Activated T-helper 17 cell treated with anti-CD3 and anti-CD28 coated beads, Interleukin-2, amount 50 U/mL, for 72 hours (primary cell): ENCODE measurements around the gene TFB2M. TPM values are rescaled to one million over a fixed set of nuclear protein-coding genes. Genes with fewer than 3 reads are reported as not detected.
A peak's percentile ranks its signal among the peaks of the same experiment; 100 is the strongest.

Experiments
- ATAC-seq: fragments of 150-1000 bp; cut with Tn5 transposase; replicated peaks from 2 replicates; pipeline ENCODE4 v1.10.0; 2021; ENCODE audit warnings: mild to moderate bottlenecking, moderate library complexity
- H3K27ac Mint-ChIP-seq: one replicate; pipeline ENCODE4 v1.8.0; 2022; ENCODE audit warnings: mixed read lengths
- H3K27me3 Mint-ChIP-seq: one replicate; pipeline ENCODE4 v1.8.0; 2022; ENCODE audit warnings: mixed read lengths
- H3K36me3 Mint-ChIP-seq: one replicate; pipeline ENCODE4 v1.8.0; 2022; ENCODE audit warnings: low read depth, mild to moderate bottlenecking, mixed read lengths
- H3K4me1 Mint-ChIP-seq: one replicate; pipeline ENCODE4 v1.8.0; 2022; ENCODE audit warnings: mixed read lengths
- H3K4me3 Mint-ChIP-seq: one replicate; pipeline ENCODE4 v1.8.0; 2022; ENCODE audit warnings: mild to moderate bottlenecking, mixed read lengths
- H3K9me3 Mint-ChIP-seq: one replicate; pipeline ENCODE4 v1.8.0; 2022; ENCODE audit warnings: mixed read lengths
- total RNA-seq, 2 donors: library from RNA; stranded (reverse); gene quantifications; one replicate each; pipeline ENCODE4 v1.2.3, GENCODE V29; 2022

The TFB2M gene
- total RNA-seq, 2 donors from 2014 or later = 10.5 to 23.4 TPM

GRCh38 chr1:246550402-246550801, 15.7 kb downstream of the TFB2M start:
- Mint-ChIP-seq H3K4me1 (no peaks in the 10 kb centered on the region), H3K9me3 (no peaks in the 10 kb centered on the region), H3K36me3 (peaks cover 87% of the 10 kb centered on the region), H3K27me3 (no peaks in the 10 kb centered on the region), H3K27ac (no peak overlapping the region), H3K4me3 (no peak overlapping the region)
- no peak for ATAC-seq

- Mint-ChIP-seq H3K9me3 (no peaks in the 10 kb centered on the region), H3K4me3 (no peak overlapping the region), H3K4me1 (no peaks in the 10 kb centered on the region), H3K27ac (no peak overlapping the region), H3K36me3 (peaks cover 86% of the 10 kb centered on the region), H3K27me3 (no peaks in the 10 kb centered on the region)
- no peak for ATAC-seq
These were observed 16.4 kb downstream of the TFB2M start for GRCh38 chr1:246549665-246550064.

- Mint-ChIP-seq H3K4me1 (no peaks in the 10 kb centered on the region), H3K9me3 (no peaks in the 10 kb centered on the region), H3K36me3 (peaks cover 85% of the 10 kb centered on the region), H3K27me3 (no peaks in the 10 kb centered on the region), H3K4me3 (no peak overlapping the region), H3K27ac (no peak overlapping the region)
- no peak for ATAC-seq
These were observed 22.1 kb downstream of the TFB2M start for GRCh38 chr1:246544001-246544400.

GRCh38 chr1:246540738-246541491, 25.1 kb downstream of the TFB2M start:
- H3K4me1 Mint-ChIP-seq = no peaks in the 10 kb centered on the region
- H3K27ac Mint-ChIP-seq = no peak overlapping the region
- peaks cover 68% of the 10 kb centered on the region for H3K36me3 Mint-ChIP-seq
- H3K4me3 Mint-ChIP-seq = no peak overlapping the region
- H3K27me3 Mint-ChIP-seq = no peaks in the 10 kb centered on the region
- no peak for ATAC-seq
- no peaks in the 10 kb centered on the region for H3K9me3 Mint-ChIP-seq

GRCh38 chr1:246537887-246538286, 28.2 kb downstream of the TFB2M start:
- ATAC-seq = no peak
- no peaks in the 10 kb centered on the region for H3K27me3 Mint-ChIP-seq
- peaks cover 39% of the 10 kb centered on the region for H3K36me3 Mint-ChIP-seq
- H3K27ac Mint-ChIP-seq = no peak overlapping the region
- no peaks in the 10 kb centered on the region for H3K4me1 Mint-ChIP-seq
- no peaks in the 10 kb centered on the region for H3K9me3 Mint-ChIP-seq
- no peak overlapping the region for H3K4me3 Mint-ChIP-seq

- H3K4me3 Mint-ChIP-seq = no peak overlapping the region
- no peaks in the 10 kb centered on the region for H3K9me3 Mint-ChIP-seq
- H3K27ac Mint-ChIP-seq = no peak overlapping the region
- no peak for ATAC-seq
- peaks cover 34% of the 10 kb centered on the region for H3K36me3 Mint-ChIP-seq
- no peaks in the 10 kb centered on the region for H3K27me3 Mint-ChIP-seq
- no peaks in the 10 kb centered on the region for H3K4me1 Mint-ChIP-seq
These were observed 28.6 kb downstream of the TFB2M start for GRCh38 chr1:246537441-246537840.

GRCh38 chr1:246534114-246534513, 31.9 kb downstream of the TFB2M start:
- no peak for ATAC-seq
- H3K36me3 Mint-ChIP-seq = peaks cover 3% of the 10 kb centered on the region

GRCh38 chr1:246533371-246533905, 32.6 kb downstream of the TFB2M start:
- H3K27me3 Mint-ChIP-seq = peaks cover 3% of the 10 kb centered on the region
- H3K36me3 Mint-ChIP-seq = no peaks in the 10 kb centered on the region
- no peaks in the 10 kb centered on the region for H3K4me1 Mint-ChIP-seq
- ATAC-seq = no peak
- peaks cover 5% of the 10 kb centered on the region for H3K9me3 Mint-ChIP-seq
- no peak overlapping the region for H3K27ac Mint-ChIP-seq
- no peak overlapping the region for H3K4me3 Mint-ChIP-seq

More at GRCh38 chr1:246534114-246534513, 31.9 kb downstream of the TFB2M start:
- Mint-ChIP-seq H3K9me3 (peaks cover 3% of the 10 kb centered on the region), H3K4me1 (no peaks in the 10 kb centered on the region), H3K4me3 (no peak overlapping the region), H3K27ac (no peak overlapping the region), H3K27me3 (peaks cover 3% of the 10 kb centered on the region)

- ATAC-seq = no peak
- H3K27me3 Mint-ChIP-seq = peaks cover 3% of the 10 kb centered on the region
- peaks cover 6% of the 10 kb centered on the region for H3K9me3 Mint-ChIP-seq
- no peaks in the 10 kb centered on the region for H3K36me3 Mint-ChIP-seq
- H3K4me3 Mint-ChIP-seq = no peak overlapping the region
- H3K27ac Mint-ChIP-seq = no peak overlapping the region
- peaks cover under 1% of the 10 kb centered on the region for H3K4me1 Mint-ChIP-seq
These were observed 33.5 kb downstream of the TFB2M start for GRCh38 chr1:246532519-246532918.

GRCh38 chr1:246530482-246530881, 35.6 kb downstream of the TFB2M start:
- H3K27ac Mint-ChIP-seq = no peak overlapping the region
- peaks cover 3% of the 10 kb centered on the region for H3K27me3 Mint-ChIP-seq
- H3K4me3 Mint-ChIP-seq = no peak overlapping the region
- peaks cover 6% of the 10 kb centered on the region for H3K9me3 Mint-ChIP-seq
- no peaks in the 10 kb centered on the region for H3K36me3 Mint-ChIP-seq
- ATAC-seq = no peak
- peaks cover 5% of the 10 kb centered on the region for H3K4me1 Mint-ChIP-seq

GRCh38 chr1:246528933-246529731, 36.9 kb downstream of the TFB2M start:
- no peaks in the 10 kb centered on the region for H3K36me3 Mint-ChIP-seq
- ATAC-seq = no peak
- H3K27me3 Mint-ChIP-seq = peaks cover 3% of the 10 kb centered on the region
- H3K27ac Mint-ChIP-seq = no peak overlapping the region
- peaks cover 5% of the 10 kb centered on the region for H3K4me1 Mint-ChIP-seq
- H3K9me3 Mint-ChIP-seq = peaks cover 6% of the 10 kb centered on the region
- no peak overlapping the region for H3K4me3 Mint-ChIP-seq

GRCh38 chr1:246527402-246528088, 38.5 kb downstream of the TFB2M start:
- no peak overlapping the region for H3K4me3 Mint-ChIP-seq
- peak overlapping the region; percentile 87 for H3K27ac Mint-ChIP-seq
- H3K9me3 Mint-ChIP-seq = peaks cover 6% of the 10 kb centered on the region
- ATAC-seq = peak; percentile 52
- no peaks in the 10 kb centered on the region for H3K36me3 Mint-ChIP-seq
- H3K4me1 Mint-ChIP-seq = peaks cover 5% of the 10 kb centered on the region
- H3K27me3 Mint-ChIP-seq = peaks cover 3% of the 10 kb centered on the region

GRCh38 chr1:246526915-246527314, 39.1 kb downstream of the TFB2M start:
- H3K9me3 Mint-ChIP-seq = peaks cover 6% of the 10 kb centered on the region
- H3K27me3 Mint-ChIP-seq = peaks cover 3% of the 10 kb centered on the region
- H3K4me1 Mint-ChIP-seq = peaks cover 5% of the 10 kb centered on the region
- no peak for ATAC-seq
- no peak overlapping the region for H3K4me3 Mint-ChIP-seq
- no peaks in the 10 kb centered on the region for H3K36me3 Mint-ChIP-seq
- peak overlapping the region; percentile 87 for H3K27ac Mint-ChIP-seq

- ATAC-seq = no peak
- H3K36me3 Mint-ChIP-seq = no peaks in the 10 kb centered on the region
- H3K4me1 Mint-ChIP-seq = peaks cover 5% of the 10 kb centered on the region
- H3K27me3 Mint-ChIP-seq = peaks cover 2% of the 10 kb centered on the region
- H3K4me3 Mint-ChIP-seq = no peak overlapping the region
- H3K9me3 Mint-ChIP-seq = peaks cover 4% of the 10 kb centered on the region
- no peak overlapping the region for H3K27ac Mint-ChIP-seq
These were observed 39.7 kb downstream of the TFB2M start for GRCh38 chr1:246526380-246526779.
